BLaER1 (cell line): ENCODE measurements around the gene KAT2B.

ENCODE experiments used
- H3K27ac ChIP-seq: shearing (Covaris generic); formaldehyde crosslinking; 2 replicates; pipeline ENCODE4 v1.8.1; 2022
- H3K27me3 ChIP-seq: shearing (Covaris generic); formaldehyde crosslinking; 2 replicates; pipeline ENCODE4 v1.8.1; 2022
- H3K36me3 ChIP-seq: shearing (Covaris generic); formaldehyde crosslinking; 2 replicates; pipeline ENCODE4 v1.8.1; 2022
- H3K4me1 ChIP-seq: shearing (Covaris generic); formaldehyde crosslinking; 2 replicates; pipeline ENCODE4 v1.8.1; 2022
- H3K4me2 ChIP-seq: shearing (Covaris generic); formaldehyde crosslinking; 2 replicates; pipeline ENCODE4 v1.8.1; 2022
- H3K4me3 ChIP-seq: shearing (Covaris generic); formaldehyde crosslinking; 2 replicates; pipeline ENCODE4 v1.8.1; 2022
- H3K9ac ChIP-seq: shearing (Covaris generic); formaldehyde crosslinking; 2 replicates; pipeline ENCODE4 v1.8.1; 2022
- H3K9me3 ChIP-seq: shearing (Covaris generic); formaldehyde crosslinking; 2 replicates; pipeline ENCODE4 v1.8.1; 2022
- H4K20me1 ChIP-seq: shearing (Covaris generic); formaldehyde crosslinking; 2 replicates; pipeline ENCODE4 v1.8.1; 2022
- Cebpa-rat ChIP-seq: shearing (Covaris generic); IDR thresholded peaks from 2 replicates; pipeline ENCODE4 v1.8.1; 2022

KAT2B gene

DNA sequence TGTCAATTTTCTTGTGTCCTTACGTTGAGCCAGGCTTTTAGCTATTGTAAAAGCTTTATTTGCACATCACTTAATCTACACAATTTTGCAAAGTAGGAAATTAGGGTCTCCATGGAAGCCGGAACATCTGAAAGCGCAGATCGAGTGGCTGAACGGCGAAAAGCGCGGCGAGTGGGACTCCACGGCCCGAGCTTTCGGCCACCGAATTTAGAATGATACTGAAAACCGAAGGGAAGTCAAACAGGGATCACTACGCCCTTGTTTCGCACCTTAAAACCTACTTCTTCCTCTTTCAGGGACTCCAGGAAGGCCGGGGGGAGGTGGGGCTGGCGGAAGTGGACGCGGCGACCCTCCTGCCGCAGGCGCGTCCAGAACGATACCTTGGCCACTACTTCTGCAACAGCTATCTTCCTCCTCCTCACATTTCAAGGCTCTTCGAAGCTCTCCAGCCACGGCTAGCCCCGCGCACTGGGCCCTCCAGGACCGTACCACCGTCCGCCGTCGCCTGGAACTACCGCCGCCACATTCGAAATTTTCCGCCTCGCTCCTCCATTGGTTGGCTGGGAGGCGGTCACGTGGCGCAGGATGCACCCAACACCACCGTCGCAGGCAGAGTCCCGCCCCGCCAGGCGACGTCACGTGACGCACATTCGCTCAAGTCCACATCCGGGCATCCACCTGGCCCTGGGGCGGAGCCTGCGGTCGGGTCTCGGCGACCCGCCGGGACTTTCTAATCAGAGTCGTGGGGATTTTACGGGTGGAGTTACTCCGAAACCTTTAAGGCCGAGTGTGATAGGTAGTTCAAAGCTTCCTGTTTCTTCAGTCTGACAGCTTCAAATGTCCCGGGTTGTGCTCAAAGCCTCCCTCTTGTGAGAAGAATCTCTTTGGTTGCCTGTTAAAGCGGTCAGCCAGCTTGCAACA, 145.7 kb downstream of the KAT2B start, which contains the start of gene SGO1:
Gene SGO1, minus strand, starts transcription at position 528 of the 921 bp plus-strand sequence. CDS start 2,179 bp downstream, outside the sequence.
- peak within 1 kb of the TSS; percentile 89 for H3K27ac ChIP-seq
- H3K4me2 ChIP-seq = peak within 1 kb of the TSS; percentile 92
- peak within 1 kb of the TSS; percentile 86 for H3K9ac ChIP-seq
- H3K36me3 ChIP-seq = peaks cover 28% of the 10 kb centered on the region
- no peaks in the 10 kb centered on the region for H3K27me3 ChIP-seq
- peak within 1 kb of the TSS; percentile 87 for H3K4me3 ChIP-seq
- H3K9me3 ChIP-seq = no peaks in the 10 kb centered on the region
- no peaks in the 10 kb centered on the region for H4K20me1 ChIP-seq
- TF ChIP-seq Cebpa-rat = no peak
- H3K4me1 ChIP-seq = peaks cover 34% of the 10 kb centered on the region

GRCh38 chr3:20186600-20187004, 146.4 kb downstream of the KAT2B start:
- Histone ChIP-seq H3K4me3 (peak overlapping the region; percentile 87), H3K4me2 (peak overlapping the region; percentile 92), H3K36me3 (peaks cover 21% of the 10 kb centered on the region), H3K27me3 (no peaks in the 10 kb centered on the region), H4K20me1 (no peaks in the 10 kb centered on the region), H3K27ac (peak overlapping the region; percentile 82), H3K4me1 (peaks cover 34% of the 10 kb centered on the region), H3K9ac (peak overlapping the region; percentile 86), H3K9me3 (no peaks in the 10 kb centered on the region)
- TF ChIP-seq Cebpa-rat = no peak

GRCh38 chr3:20190991-20191390, 150.7 kb downstream of the KAT2B start:
- no peak overlapping the region for H3K9ac ChIP-seq
- TF ChIP-seq Cebpa-rat = no peak
- no peaks in the 10 kb centered on the region for H3K36me3 ChIP-seq
- H3K4me3 ChIP-seq = no peak overlapping the region
- no peaks in the 10 kb centered on the region for H4K20me1 ChIP-seq
- H3K27me3 ChIP-seq = no peaks in the 10 kb centered on the region
- H3K4me1 ChIP-seq = peaks cover 11% of the 10 kb centered on the region
- H3K27ac ChIP-seq = no peak overlapping the region
- H3K9me3 ChIP-seq = no peaks in the 10 kb centered on the region
- H3K4me2 ChIP-seq = no peak overlapping the region

DNA sequence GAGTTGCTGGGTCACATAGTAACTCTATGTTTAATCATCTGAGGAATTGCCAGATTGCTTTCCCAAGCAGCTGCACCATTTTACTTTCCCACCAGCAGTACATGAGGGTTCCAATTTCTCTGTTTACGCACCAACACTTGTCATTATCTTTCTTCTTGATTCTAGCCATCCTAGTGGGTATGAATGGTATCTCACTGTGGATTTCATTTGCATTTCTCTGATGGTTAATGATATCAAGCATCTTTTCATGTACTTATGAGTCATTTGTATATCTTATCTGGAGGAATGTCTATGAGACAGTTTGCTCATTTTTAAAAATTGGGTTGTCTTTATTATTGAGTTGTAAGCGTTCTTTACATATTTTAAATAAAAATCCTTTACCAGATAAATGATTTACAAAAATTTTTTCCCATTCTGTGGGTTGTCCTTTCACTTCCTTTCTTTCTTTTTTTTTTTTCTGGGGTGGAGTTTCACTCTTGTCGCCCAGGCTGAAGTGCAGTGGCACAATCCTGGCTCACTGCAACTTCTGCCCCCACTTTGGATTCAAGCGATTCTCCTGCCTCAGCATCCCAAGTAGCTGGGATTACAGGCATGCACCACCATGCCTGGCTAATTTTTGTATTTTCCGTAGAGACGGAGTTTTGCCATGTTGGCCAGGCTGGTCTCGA, 154.7 kb downstream of the KAT2B start:
- H4K20me1 ChIP-seq = no peaks in the 10 kb centered on the region

GRCh38 chr3:20197775-20198174, 157.5 kb downstream of the KAT2B start:
- Histone ChIP-seq H3K4me1 (no peaks in the 10 kb centered on the region), H4K20me1 (no peaks in the 10 kb centered on the region), H3K9me3 (no peaks in the 10 kb centered on the region), H3K27ac (no peak overlapping the region), H3K36me3 (no peaks in the 10 kb centered on the region), H3K4me2 (no peak overlapping the region), H3K9ac (no peak overlapping the region), H3K4me3 (no peak overlapping the region), H3K27me3 (no peaks in the 10 kb centered on the region)
- no peak for TF ChIP-seq Cebpa-rat

More for the DNA sequence above, 154.7 kb downstream of the KAT2B start:
- TF ChIP-seq Cebpa-rat = no peak
- H3K4me1 ChIP-seq = no peaks in the 10 kb centered on the region
- H3K4me3 ChIP-seq = no peak overlapping the region
- no peaks in the 10 kb centered on the region for H3K36me3 ChIP-seq
- H3K4me2 ChIP-seq = no peak overlapping the region
- no peak overlapping the region for H3K27ac ChIP-seq
- no peak overlapping the region for H3K9ac ChIP-seq
- no peaks in the 10 kb centered on the region for H3K9me3 ChIP-seq
- no peaks in the 10 kb centered on the region for H3K27me3 ChIP-seq

GRCh38 chr3:20201143-20201542, 160.9 kb downstream of the KAT2B start:
- no peak overlapping the region for H3K4me2 ChIP-seq
- H3K27ac ChIP-seq = no peak overlapping the region
- no peak overlapping the region for H3K4me3 ChIP-seq
- no peaks in the 10 kb centered on the region for H3K4me1 ChIP-seq
- no peak overlapping the region for H3K9ac ChIP-seq
- H4K20me1 ChIP-seq = no peaks in the 10 kb centered on the region
- no peak for TF ChIP-seq Cebpa-rat
- no peaks in the 10 kb centered on the region for H3K36me3 ChIP-seq
- no peaks in the 10 kb centered on the region for H3K27me3 ChIP-seq
- peaks cover 8% of the 10 kb centered on the region; the same call in 1 of the 2 replicates for H3K9me3 ChIP-seq
